Fibroblast of skin of scalp (primary cell): ENCODE data around the gene PAFAH1B2.
A peak's percentile ranks its signal among the peaks of the same experiment; 100 is the strongest.
"Not testable (repeated sequence)": the region's sequence is repeated elsewhere in the genome, so short reads cannot be mapped to it uniquely, and the experiment has no call there.

Experiments
- DNase-seq: peaks from one replicate; pipeline ENCODE4 v3.0.0-alpha.2; 2013

PAFAH1B2 gene

GRCh38 chr11:117175104-117175503 is 31.0 kb downstream of the PAFAH1B2 start:
- DNase-seq, result no peak

GRCh38 chr11:117175781-117176180 is 31.7 kb downstream of the PAFAH1B2 start:
- no peak for DNase-seq

GRCh38 chr11:117176186-117176585 is 32.1 kb downstream of the PAFAH1B2 start:
- DNase-seq, result no peak

GRCh38 chr11:117177534-117178209 is 33.6 kb downstream of the PAFAH1B2 start:
- DNase-seq, result no peak

- peak; percentile 94 for DNase-seq
Observed at GRCh38 chr11:117178210-117179034, 34.3 kb downstream of the PAFAH1B2 start, which contains the start of gene SIDT2. SIDT2 (plus strand) TSS chr11:117178743; CDS start chr11:117179264, 521 bp downstream.

GRCh38 chr11:117179048-117179999 is 35.2 kb downstream of the PAFAH1B2 start:
- DNase-seq, result peak; percentile 71

- peak; percentile 55 for DNase-seq
Observed at GRCh38 chr11:117180020-117180419, 35.9 kb downstream of the PAFAH1B2 start.

- DNase-seq, result peak; percentile 79
Observed at GRCh38 chr11:117180661-117181585, 36.8 kb downstream of the PAFAH1B2 start.

- DNase-seq, result no peak
Observed at GRCh38 chr11:117181586-117182550, 37.8 kb downstream of the PAFAH1B2 start.

GRCh38 chr11:117182551-117182935 is 38.5 kb downstream of the PAFAH1B2 start:
- DNase-seq, result no peak

GRCh38 chr11:117183178-117183577 is 39.1 kb downstream of the PAFAH1B2 start:
- DNase-seq, result not testable (repeated sequence)

- DNase-seq, result no peak
Observed at GRCh38 chr11:117183724-117184349, 39.8 kb downstream of the PAFAH1B2 start.

GRCh38 chr11:117185736-117186430 is 41.8 kb downstream of the PAFAH1B2 start:
- DNase-seq, result no peak

GRCh38 chr11:117186431-117186761 is 42.3 kb downstream of the PAFAH1B2 start:
- DNase-seq, result no peak

GRCh38 chr11:117187007-117187406 is 42.9 kb downstream of the PAFAH1B2 start:
- no peak for DNase-seq

GRCh38 chr11:117187428-117187798 is 43.3 kb downstream of the PAFAH1B2 start:
- no peak for DNase-seq

- DNase-seq, result no peak
Observed at GRCh38 chr11:117187799-117188481, 43.9 kb downstream of the PAFAH1B2 start.

GRCh38 chr11:117188620-117189081 is 44.6 kb downstream of the PAFAH1B2 start:
- no peak for DNase-seq
